HG02759 (cell line): ENCODE data around the gene HEATR5A.
"Not testable (repeated sequence)": the region's sequence is repeated elsewhere in the genome, so short reads cannot be mapped to it uniquely, and the experiment has no call there.

Source experiments
- ATAC-seq: cut with Tn5 transposase; IDR thresholded peaks from one replicate; pipeline ENCODE4 v1.9.1; 2021; ENCODE audit warnings: mild to moderate bottlenecking, moderate library complexity; ENCODE audit not compliant: unreplicated experiment

HEATR5A gene

GRCh38 chr14:31287294-31287972, 132.9 kb downstream of the HEATR5A start:
- no peak for ATAC-seq

- ATAC-seq, result no peak
Measured at GRCh38 chr14:31286456-31287293, 133.7 kb downstream of the HEATR5A start.

GRCh38 chr14:31283578-31284252, 136.6 kb downstream of the HEATR5A start:
- ATAC-seq, result peak; percentile 76

- ATAC-seq, result peak; percentile 22
Measured at GRCh38 chr14:31283153-31283552, 137.2 kb downstream of the HEATR5A start.

- no peak for ATAC-seq
Measured at GRCh38 chr14:31280871-31281220, 139.5 kb downstream of the HEATR5A start.

- no peak for ATAC-seq
Measured at GRCh38 chr14:31280132-31280870, 140.0 kb downstream of the HEATR5A start.

GRCh38 chr14:31278883-31279282, 141.5 kb downstream of the HEATR5A start:
- no peak for ATAC-seq

GRCh38 chr14:31277085-31277484, 143.3 kb downstream of the HEATR5A start:
- no peak for ATAC-seq

- not testable (repeated sequence) for ATAC-seq
Measured at GRCh38 chr14:31276417-31276816, 143.9 kb downstream of the HEATR5A start.

GRCh38 chr14:31275731-31276130, 144.6 kb downstream of the HEATR5A start:
- no peak for ATAC-seq

- no peak for ATAC-seq
Measured at GRCh38 chr14:31271648-31272047, 148.7 kb downstream of the HEATR5A start.

- no peak for ATAC-seq
Measured at GRCh38 chr14:31270196-31270772, 150.1 kb downstream of the HEATR5A start.

- ATAC-seq, result no peak
Measured at GRCh38 chr14:31269634-31270195, 150.6 kb downstream of the HEATR5A start.

- no peak for ATAC-seq
Measured at GRCh38 chr14:31268216-31268615, 152.1 kb downstream of the HEATR5A start.

- no peak for ATAC-seq
Measured at GRCh38 chr14:31266437-31267331, 153.7 kb downstream of the HEATR5A start.

- no peak for ATAC-seq
Measured at GRCh38 chr14:31265701-31266398, 154.5 kb downstream of the HEATR5A start.

- no peak for ATAC-seq
Measured at GRCh38 chr14:31263485-31264133, 156.7 kb downstream of the HEATR5A start.
